ENCODE results near the gene VTI1A.

GRCh38 chr10:112773783-112774182 lies 326.8 kb downstream of the VTI1A start:
- TF ChIP-seq POLR2A (IDR thresholded peaks at IDR 0.05) (no peak), CTCF (IDR thresholded peaks at IDR 0.05) (no peak)
